Breast epithelium (tissue), 3 donors: ENCODE results near the gene FKBP4.

Experiments
- POLR2AphosphoS5 ChIP-seq, 3 donors: sonication (generic); formaldehyde crosslinking; IDR thresholded peaks; one replicate each; pipeline ENCODE4 v1.6.1; 2017; ENCODE audit warnings: antibody characterized with exemption in 3 of 3
- TF ChIP-seq, protein P1 (sequence below), 3 donors: fragments of 450-650 bp; IDR thresholded peaks; one replicate each; pipeline ENCODE4 v1.5.1; 2016 to 2017; ENCODE audit warnings: antibody characterized with exemption in 3 of 3, mild to moderate bottlenecking in 3 of 3, moderate library complexity in 3 of 3

DNA sequence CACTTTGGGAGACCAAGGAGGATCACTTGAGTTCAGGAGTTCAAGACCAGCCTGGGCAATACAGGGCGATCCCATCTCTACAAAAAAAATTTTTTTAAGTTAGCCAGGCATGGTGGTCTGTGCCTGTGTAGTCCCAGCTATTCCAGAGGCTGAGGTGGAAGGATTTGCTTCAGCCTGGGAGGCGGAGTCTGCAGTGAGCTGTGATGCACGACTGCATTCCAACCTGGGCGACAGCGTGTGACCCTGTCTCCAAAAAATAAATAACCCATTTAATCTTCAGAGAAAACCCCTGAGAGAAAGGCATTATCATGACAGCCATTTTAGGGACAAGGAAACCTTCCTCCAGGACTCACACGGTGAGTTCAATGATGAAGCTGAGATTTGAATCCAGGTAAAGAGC is 3.7 kb upstream of the FKBP4 start:
- TF ChIP-seq POLR2AphosphoS5 (IDR thresholded peaks at IDR 0.05) = no peak
- TF ChIP-seq, protein P1, sequence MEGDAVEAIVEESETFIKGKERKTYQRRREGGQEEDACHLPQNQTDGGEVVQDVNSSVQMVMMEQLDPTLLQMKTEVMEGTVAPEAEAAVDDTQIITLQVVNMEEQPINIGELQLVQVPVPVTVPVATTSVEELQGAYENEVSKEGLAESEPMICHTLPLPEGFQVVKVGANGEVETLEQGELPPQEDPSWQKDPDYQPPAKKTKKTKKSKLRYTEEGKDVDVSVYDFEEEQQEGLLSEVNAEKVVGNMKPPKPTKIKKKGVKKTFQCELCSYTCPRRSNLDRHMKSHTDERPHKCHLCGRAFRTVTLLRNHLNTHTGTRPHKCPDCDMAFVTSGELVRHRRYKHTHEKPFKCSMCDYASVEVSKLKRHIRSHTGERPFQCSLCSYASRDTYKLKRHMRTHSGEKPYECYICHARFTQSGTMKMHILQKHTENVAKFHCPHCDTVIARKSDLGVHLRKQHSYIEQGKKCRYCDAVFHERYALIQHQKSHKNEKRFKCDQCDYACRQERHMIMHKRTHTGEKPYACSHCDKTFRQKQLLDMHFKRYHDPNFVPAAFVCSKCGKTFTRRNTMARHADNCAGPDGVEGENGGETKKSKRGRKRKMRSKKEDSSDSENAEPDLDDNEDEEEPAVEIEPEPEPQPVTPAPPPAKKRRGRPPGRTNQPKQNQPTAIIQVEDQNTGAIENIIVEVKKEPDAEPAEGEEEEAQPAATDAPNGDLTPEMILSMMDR (IDR thresholded peaks at IDR 0.05) = no peak
